ENCODE results near the gene NIT1.

GRCh38 chr1:161099090-161099802 lies 18.7 kb upstream of the NIT1 start:
- no peak for TF ChIP-seq CTCF (conservative IDR thresholded peaks at IDR 0.05; ENCODE audit: low read length)
- TF ChIP-seq EZH2phosphoT487 (IDR thresholded peaks at IDR 0.05; ENCODE audit: borderline replicate concordance) = no peak
